Osteocyte (in vitro differentiated cells): ENCODE results near the gene HIGD2A. TPM values are rescaled to one million over a fixed set of nuclear protein-coding genes. Genes with fewer than 3 reads are reported as not detected.

Experiments
- DNase-seq: peaks from one replicate; pipeline ENCODE4 v3.0.0; 2021; ENCODE audit warnings: mixed read lengths; ENCODE audit not compliant: unreplicated experiment; ENCODE audit errors: extremely low spot score
- H3K27ac Mint-ChIP-seq: one replicate; pipeline ENCODE4 v1.8.0; 2021; ENCODE audit warnings: mild to moderate bottlenecking, mixed read lengths; ENCODE audit not compliant: unreplicated experiment
- H3K27me3 Mint-ChIP-seq: one replicate; pipeline ENCODE4 v1.8.0; 2021; ENCODE audit warnings: mixed read lengths; ENCODE audit not compliant: unreplicated experiment
- H3K36me3 Mint-ChIP-seq: one replicate; pipeline ENCODE4 v1.8.0; 2021; ENCODE audit warnings: mixed read lengths; ENCODE audit not compliant: unreplicated experiment
- H3K4me1 Mint-ChIP-seq: one replicate; pipeline ENCODE4 v1.8.0; 2021; ENCODE audit warnings: mixed read lengths; ENCODE audit not compliant: unreplicated experiment
- H3K4me3 Mint-ChIP-seq: one replicate; pipeline ENCODE4 v1.8.0; 2021; ENCODE audit warnings: mild to moderate bottlenecking, moderate library complexity, mixed read lengths; ENCODE audit not compliant: unreplicated experiment
- H3K9me3 Mint-ChIP-seq: one replicate; pipeline ENCODE4 v1.8.0; 2021; ENCODE audit warnings: mixed read lengths; ENCODE audit not compliant: unreplicated experiment
- CTCF ChIP-seq: fragments of 200-600 bp; sonication (generic); IDR thresholded peaks from 2 replicates; pipeline ENCODE4 v1.5.0; 2021; ENCODE audit warnings: antibody characterized with exemption, mild to moderate bottlenecking, moderate library complexity
- total RNA-seq: library from RNA; stranded (reverse); gene quantifications from 2 replicates; pipeline ENCODE4 v1.2.1, GENCODE V29; 2021

The HIGD2A gene
- total RNA-seq, 1 donor from 2014 or later, result 83.8 TPM

GRCh38 chr5:176356179-176356566, 32.4 kb upstream of the HIGD2A start:
- DNase-seq, result no peak
- Mint-ChIP-seq H3K27me3 (no peaks in the 10 kb centered on the region), H3K27ac (no peak overlapping the region), H3K4me1 (peaks cover 11% of the 10 kb centered on the region), H3K4me3 (no peak overlapping the region), H3K36me3 (peaks cover 39% of the 10 kb centered on the region), H3K9me3 (no peaks in the 10 kb centered on the region)
- no peak for TF ChIP-seq CTCF

- Mint-ChIP-seq H3K36me3 (peaks cover 13% of the 10 kb centered on the region), H3K4me3 (peak overlapping the region; percentile 50), H3K9me3 (no peaks in the 10 kb centered on the region), H3K27me3 (no peaks in the 10 kb centered on the region), H3K27ac (no peak overlapping the region), H3K4me1 (peaks cover 14% of the 10 kb centered on the region)
- no peak for DNase-seq
- no peak for TF ChIP-seq CTCF
Observed at GRCh38 chr5:176359658-176360057, 28.9 kb upstream of the HIGD2A start.

GRCh38 chr5:176360894-176361436, 27.6 kb upstream of the HIGD2A start:
- Mint-ChIP-seq H3K27me3 (no peaks in the 10 kb centered on the region), H3K4me1 (peaks cover 17% of the 10 kb centered on the region), H3K36me3 (peaks cover 9% of the 10 kb centered on the region), H3K27ac (peak overlapping the region; percentile 90), H3K9me3 (no peaks in the 10 kb centered on the region), H3K4me3 (peak overlapping the region; percentile 98)
- no peak for DNase-seq
- TF ChIP-seq CTCF, result no peak

- H3K36me3 Mint-ChIP-seq, result peaks cover 9% of the 10 kb centered on the region
- no peaks in the 10 kb centered on the region for H3K27me3 Mint-ChIP-seq
- TF ChIP-seq CTCF, result peak; percentile 37
- no peaks in the 10 kb centered on the region for H3K9me3 Mint-ChIP-seq
- H3K4me3 Mint-ChIP-seq, result peak within 1 kb of the TSS; percentile 98
- DNase-seq, result peak; percentile 96
- H3K27ac Mint-ChIP-seq, result peak within 1 kb of the TSS; percentile 90
- H3K4me1 Mint-ChIP-seq, result peaks cover 20% of the 10 kb centered on the region
Observed at GRCh38 chr5:176361437-176362232, 26.9 kb upstream of the HIGD2A start, which contains the start of gene KIAA1191. Gene KIAA1191 (minus strand): TSS chr5:176361764. CDS start chr5:176359508, 2,256 bp downstream.

GRCh38 chr5:176362233-176362490, 26.4 kb upstream of the HIGD2A start:
- DNase-seq, result no peak
- Mint-ChIP-seq H3K27me3 (no peaks in the 10 kb centered on the region), H3K4me3 (peak overlapping the region; percentile 98), H3K4me1 (peaks cover 21% of the 10 kb centered on the region), H3K36me3 (peaks cover 9% of the 10 kb centered on the region), H3K27ac (peak overlapping the region; percentile 90), H3K9me3 (no peaks in the 10 kb centered on the region)
- no peak for TF ChIP-seq CTCF
